ENCODE results near the gene ZBTB12.
"Not testable (repeated sequence)": the region's sequence is repeated elsewhere in the genome, so short reads cannot be mapped to it uniquely, and the experiment has no call there.

Gene ZBTB12

DNA sequence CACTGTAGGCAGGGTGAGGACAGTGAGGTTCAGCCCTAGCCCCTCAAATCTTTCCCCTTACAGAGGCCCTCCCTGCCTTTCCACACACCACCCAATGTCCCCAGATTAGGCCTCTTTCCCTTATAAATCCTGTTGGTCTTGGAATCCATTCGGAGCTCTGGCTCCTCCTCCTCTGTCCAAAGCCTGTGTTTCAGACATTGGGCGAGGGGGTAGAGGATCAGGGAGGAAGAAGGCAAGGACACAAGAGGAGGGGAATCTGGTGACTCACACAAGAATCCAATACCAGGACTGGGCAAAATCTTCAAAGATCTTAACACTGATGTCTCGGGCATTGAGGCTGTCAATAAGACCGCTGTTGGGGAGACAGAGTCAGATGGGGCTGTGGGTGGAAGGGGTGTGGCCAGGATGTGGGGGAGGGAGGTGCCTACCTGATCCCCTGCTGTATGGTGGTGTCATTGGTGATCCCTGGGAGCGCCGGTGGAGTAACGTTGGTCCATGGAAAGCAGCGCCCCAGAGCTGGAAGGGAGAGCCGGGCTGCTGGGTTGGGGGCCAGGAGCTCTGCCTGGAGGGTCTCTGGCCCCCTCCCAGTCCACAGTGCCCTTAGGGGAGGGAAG is 30.7 kb downstream of the ZBTB12 start:
- H3K36me3 ChIP-seq (ENCODE audit: control insufficient read depth, insufficient read depth, low read length) = no peaks in the 10 kb centered on the region
- H3K4me3 ChIP-seq (ENCODE audit: low read depth, low read length) = no peak overlapping the region
- peaks cover 7% of the 10 kb centered on the region for H3K4me1 ChIP-seq (ENCODE audit: control insufficient read depth, insufficient read depth, low read length)
- H3K9ac ChIP-seq (ENCODE audit: low read depth, low read length) = no peak overlapping the region
- H3K27me3 ChIP-seq (ENCODE audit: control insufficient read depth, insufficient read depth, low read length) = no peaks in the 10 kb centered on the region
- H3K9me3 ChIP-seq (ENCODE audit: control insufficient read depth, insufficient read depth, low read length) = no peaks in the 10 kb centered on the region
- no peak overlapping the region for H3K27ac ChIP-seq (ENCODE audit: low read depth, low read length)

DNA sequence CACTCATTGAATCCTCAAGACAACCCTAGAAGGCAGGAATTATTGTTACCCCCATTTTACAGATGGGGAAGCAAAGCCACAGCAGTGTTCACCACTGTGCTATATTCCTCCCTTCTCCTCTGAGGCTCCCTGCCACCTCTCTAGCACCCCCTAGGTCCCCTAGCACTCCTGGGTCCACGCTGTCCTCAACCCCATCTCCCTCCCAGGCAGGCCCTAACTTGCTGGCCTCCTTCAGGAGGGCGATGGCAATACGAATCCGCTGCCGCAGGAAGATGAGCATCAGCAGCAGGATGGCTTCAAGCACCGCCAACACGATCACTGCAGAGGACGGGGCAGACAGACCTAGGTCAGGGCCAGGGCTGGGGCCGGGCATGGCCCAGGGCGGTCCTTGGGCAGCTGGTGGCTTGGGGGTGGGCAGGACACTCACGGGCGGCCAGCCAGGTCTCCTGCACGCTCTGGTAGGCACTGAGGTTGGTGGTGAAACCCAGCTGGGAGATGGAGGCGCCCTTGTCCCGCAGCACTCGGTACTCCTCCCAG is 31.4 kb downstream of the ZBTB12 start:
- Histone ChIP-seq H3K9me3 (ENCODE audit: control insufficient read depth, insufficient read depth, low read length) (no peaks in the 10 kb centered on the region), H3K27me3 (ENCODE audit: control insufficient read depth, insufficient read depth, low read length) (no peaks in the 10 kb centered on the region), H3K4me3 (ENCODE audit: low read depth, low read length) (no peak overlapping the region), H3K27ac (ENCODE audit: low read depth, low read length) (no peak overlapping the region), H3K4me1 (ENCODE audit: control insufficient read depth, insufficient read depth, low read length) (peaks cover 7% of the 10 kb centered on the region), H3K9ac (ENCODE audit: low read depth, low read length) (no peak overlapping the region), H3K36me3 (ENCODE audit: control insufficient read depth, insufficient read depth, low read length) (no peaks in the 10 kb centered on the region)

DNA sequence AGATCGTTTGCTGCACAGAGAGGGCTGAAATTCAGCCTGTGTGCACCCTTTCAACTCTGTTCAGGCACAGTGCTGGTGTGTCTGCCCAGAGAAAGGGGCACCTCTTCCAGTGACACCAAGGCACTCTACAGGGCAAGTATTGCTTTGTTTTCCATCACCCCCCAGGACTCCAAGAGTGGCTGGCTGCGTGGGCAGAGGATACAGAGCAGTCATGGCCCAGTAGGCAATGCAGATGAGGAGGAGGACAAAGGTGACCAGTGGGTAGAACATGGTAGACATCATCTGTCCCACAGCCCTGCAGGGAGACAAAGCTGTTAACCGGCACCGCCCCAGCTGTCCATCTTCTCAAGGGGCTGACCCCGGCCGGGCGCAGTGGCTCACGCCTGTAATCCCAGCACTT is 32.5 kb downstream of the ZBTB12 start:
- no peak overlapping the region for H3K27ac ChIP-seq (ENCODE audit: low read depth, low read length)
- H3K9me3 ChIP-seq (ENCODE audit: control insufficient read depth, insufficient read depth, low read length) = no peaks in the 10 kb centered on the region
- H3K4me1 ChIP-seq (ENCODE audit: control insufficient read depth, insufficient read depth, low read length) = peaks cover 10% of the 10 kb centered on the region

DNA sequence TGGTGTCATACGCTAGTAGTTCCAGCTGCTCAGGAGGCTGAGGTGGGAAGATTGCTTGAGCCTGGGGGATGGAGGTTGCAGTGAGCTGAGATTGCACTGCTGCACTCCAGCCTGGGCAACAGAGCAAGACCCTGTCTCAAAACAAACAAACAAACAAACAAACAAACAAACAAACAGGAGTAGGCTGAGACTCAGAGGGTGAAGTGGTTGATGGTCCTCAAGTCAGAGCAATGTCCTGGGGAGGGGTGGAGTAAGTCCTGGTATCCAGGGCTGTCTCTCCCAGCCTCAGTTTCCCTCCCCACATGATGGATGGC is 33.3 kb downstream of the ZBTB12 start:
- H3K4me3 ChIP-seq (ENCODE audit: low read depth, low read length); H3K27ac ChIP-seq (ENCODE audit: low read depth, low read length); H3K36me3 ChIP-seq (ENCODE audit: control insufficient read depth, insufficient read depth, low read length); H3K9ac ChIP-seq (ENCODE audit: low read depth, low read length); H3K9me3 ChIP-seq (ENCODE audit: control insufficient read depth, insufficient read depth, low read length); H3K27me3 ChIP-seq (ENCODE audit: control insufficient read depth, insufficient read depth, low read length): not testable (repeated sequence)
- H3K4me1 ChIP-seq (ENCODE audit: control insufficient read depth, insufficient read depth, low read length) = peaks cover 12% of the 10 kb centered on the region

More for the DNA sequence above, 32.5 kb downstream of the ZBTB12 start:
- Histone ChIP-seq H3K36me3 (ENCODE audit: control insufficient read depth, insufficient read depth, low read length) (no peaks in the 10 kb centered on the region), H3K27me3 (ENCODE audit: control insufficient read depth, insufficient read depth, low read length) (no peaks in the 10 kb centered on the region), H3K4me3 (ENCODE audit: low read depth, low read length) (no peak overlapping the region), H3K9ac (ENCODE audit: low read depth, low read length) (no peak overlapping the region)

DNA sequence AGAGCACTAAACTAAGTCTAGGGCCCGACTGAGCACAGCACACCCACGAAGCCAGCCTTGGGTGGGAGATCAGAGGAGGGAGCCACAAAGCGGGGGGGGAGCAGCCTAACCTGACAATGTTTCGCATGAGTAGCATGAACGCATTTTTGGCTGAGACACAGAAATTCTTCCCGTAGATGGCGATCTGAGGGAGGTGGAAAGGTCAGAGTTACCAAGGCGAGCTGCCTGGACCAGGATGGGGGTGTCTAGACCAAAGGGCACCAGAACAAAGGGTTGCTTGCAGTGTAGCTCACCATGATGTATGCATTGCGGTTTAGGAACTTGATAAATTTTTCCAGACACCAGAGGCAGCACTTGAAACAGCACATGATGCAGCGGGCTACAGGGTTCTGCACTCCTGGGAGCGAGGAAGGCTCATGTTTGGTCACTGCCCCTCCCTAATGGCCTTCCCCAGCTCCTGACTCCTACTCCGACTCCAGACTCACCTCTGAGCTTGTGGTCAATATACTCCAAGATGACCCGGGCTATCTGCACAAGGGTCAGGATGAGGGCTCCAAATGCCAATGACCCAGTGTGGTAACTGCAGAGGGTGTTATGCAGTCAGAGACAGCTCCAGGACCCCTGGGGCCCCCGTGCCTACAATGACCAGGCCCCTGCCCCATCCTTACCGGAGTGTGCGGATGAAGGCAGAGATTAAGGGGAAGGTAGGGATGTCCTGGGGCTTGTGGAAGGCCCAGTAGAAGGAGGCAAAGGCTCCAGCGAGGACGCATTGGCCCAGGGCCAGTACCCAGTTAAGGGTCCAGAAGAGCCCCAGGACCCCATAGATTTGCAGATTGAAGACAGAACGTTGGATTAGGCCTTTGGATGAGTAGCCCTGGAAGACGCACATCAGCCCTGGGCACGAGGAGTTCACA is 36.4 kb downstream of the ZBTB12 start:
- Histone ChIP-seq H3K9ac (ENCODE audit: low read depth, low read length) (no peak overlapping the region), H3K27ac (ENCODE audit: low read depth, low read length) (no peak overlapping the region), H3K4me3 (ENCODE audit: low read depth, low read length) (no peak overlapping the region), H3K9me3 (ENCODE audit: control insufficient read depth, insufficient read depth, low read length) (no peaks in the 10 kb centered on the region), H3K4me1 (ENCODE audit: control insufficient read depth, insufficient read depth, low read length) (peaks cover 6% of the 10 kb centered on the region; the same call in 1 of the 2 replicates), H3K36me3 (ENCODE audit: control insufficient read depth, insufficient read depth, low read length) (peaks cover 6% of the 10 kb centered on the region; the same call in 1 of the 2 replicates), H3K27me3 (ENCODE audit: control insufficient read depth, insufficient read depth, low read length) (no peaks in the 10 kb centered on the region)

DNA sequence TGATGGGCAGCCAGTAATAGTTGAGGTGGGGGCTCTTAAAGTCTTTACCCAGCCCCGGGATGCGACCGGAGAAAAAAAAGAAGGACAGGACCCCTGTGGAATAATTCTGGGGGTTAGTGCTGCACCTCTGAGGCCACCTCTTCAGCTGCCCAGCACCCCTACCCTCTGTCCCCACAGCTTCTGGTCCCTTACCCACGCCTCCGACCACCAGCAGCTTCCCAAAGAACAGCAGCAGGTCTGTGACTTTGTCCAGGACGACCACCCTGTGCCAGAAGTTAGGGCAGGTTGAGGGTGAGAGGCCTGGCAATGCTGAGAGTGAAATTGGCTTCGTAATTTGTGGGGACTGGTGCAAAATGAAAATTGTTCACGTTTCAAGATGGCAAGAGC is 37.1 kb downstream of the ZBTB12 start:
- Histone ChIP-seq H3K9me3 (ENCODE audit: control insufficient read depth, insufficient read depth, low read length) (no peaks in the 10 kb centered on the region), H3K4me1 (ENCODE audit: control insufficient read depth, insufficient read depth, low read length) (peaks cover 6% of the 10 kb centered on the region; the same call in 1 of the 2 replicates), H3K9ac (ENCODE audit: low read depth, low read length) (no peak overlapping the region), H3K27ac (ENCODE audit: low read depth, low read length) (no peak overlapping the region), H3K36me3 (ENCODE audit: control insufficient read depth, insufficient read depth, low read length) (peaks cover 12% of the 10 kb centered on the region), H3K27me3 (ENCODE audit: control insufficient read depth, insufficient read depth, low read length) (no peaks in the 10 kb centered on the region), H3K4me3 (ENCODE audit: low read depth, low read length) (no peak overlapping the region)

DNA sequence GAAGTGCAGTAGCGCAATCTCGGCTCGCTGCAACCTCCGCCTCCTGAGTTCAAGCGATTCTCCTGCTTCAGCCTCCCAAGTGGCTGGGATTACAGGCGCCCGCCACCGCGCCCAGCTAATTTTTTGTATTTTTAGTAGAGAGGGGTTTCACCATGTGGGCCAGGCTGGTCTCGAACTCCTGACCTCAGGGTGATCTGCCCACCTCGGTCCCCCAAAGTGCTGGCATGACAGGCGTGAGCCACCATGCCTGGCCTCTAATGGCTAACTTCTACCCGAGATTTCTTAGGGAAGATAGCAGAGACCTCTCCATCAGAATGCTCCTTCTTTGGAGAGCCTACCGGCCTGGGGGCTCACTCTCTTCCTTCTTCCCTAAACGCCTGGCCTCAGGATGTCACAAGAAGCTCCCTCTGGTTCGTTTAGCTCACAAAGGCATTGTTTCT is 37.7 kb downstream of the ZBTB12 start:
- not testable (repeated sequence) for H3K4me1 ChIP-seq (ENCODE audit: control insufficient read depth, insufficient read depth, low read length); H3K27me3 ChIP-seq (ENCODE audit: control insufficient read depth, insufficient read depth, low read length); H3K9me3 ChIP-seq (ENCODE audit: control insufficient read depth, insufficient read depth, low read length)
- H3K36me3 ChIP-seq (ENCODE audit: control insufficient read depth, insufficient read depth, low read length) = peaks cover 19% of the 10 kb centered on the region
- peak overlapping the region; percentile 75 for H3K4me3 ChIP-seq (ENCODE audit: low read depth, low read length)
- H3K9ac ChIP-seq (ENCODE audit: low read depth, low read length) = peak overlapping the region; percentile 33; the same call in 1 of the 2 replicates
- peak overlapping the region; percentile 84 for H3K27ac ChIP-seq (ENCODE audit: low read depth, low read length)

DNA sequence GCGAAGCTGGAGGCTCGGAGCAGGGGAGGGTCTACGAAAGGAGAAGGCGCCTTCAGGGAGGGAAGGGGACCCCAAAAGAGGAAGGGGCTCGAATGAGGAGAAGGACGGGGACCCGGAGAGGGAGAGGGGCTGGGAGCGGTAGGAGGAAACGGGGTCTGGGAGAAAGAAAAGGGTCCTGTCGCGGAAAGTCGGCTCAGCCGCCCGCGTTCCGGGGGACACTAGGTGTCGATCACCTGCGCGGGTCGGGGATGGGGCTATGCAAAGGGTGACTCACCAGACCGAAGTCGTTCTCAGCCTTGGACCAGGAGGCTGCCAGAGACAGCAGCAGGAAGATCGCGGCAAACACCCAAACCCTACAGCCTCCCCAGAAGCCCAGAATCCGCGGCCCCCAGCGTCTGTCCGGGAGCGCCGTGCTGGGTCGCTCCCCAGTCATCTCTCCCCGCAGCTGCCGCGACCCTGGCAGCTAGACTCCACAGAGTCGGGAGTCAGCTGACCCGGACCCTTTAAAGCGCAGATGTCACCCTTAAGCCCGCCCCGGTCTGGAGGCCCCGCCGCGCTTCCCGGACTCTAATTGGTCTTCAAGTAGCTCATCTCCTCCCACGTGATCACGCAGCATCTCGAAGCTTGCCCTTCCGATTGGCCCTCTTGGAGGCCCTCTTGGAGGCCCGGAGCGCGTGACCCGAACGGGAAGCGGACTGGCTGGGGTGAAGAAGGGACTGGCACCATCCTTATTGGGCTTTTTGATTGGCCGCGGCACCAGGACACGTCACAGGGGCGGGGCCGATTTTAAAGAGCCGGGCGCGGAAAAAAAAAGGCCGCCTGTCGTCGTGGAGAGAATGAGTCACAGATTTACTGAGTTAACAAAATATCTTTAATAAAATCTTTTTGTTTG is 39.3 kb downstream of the ZBTB12 start, which contains the start of gene NEU1:
TSS of gene NEU1 (minus strand) at position 478 of the 892 bp plus-strand sequence. CDS start at position 433, 45 bp downstream.
- Histone ChIP-seq H3K9me3 (ENCODE audit: control insufficient read depth, insufficient read depth, low read length) (no peaks in the 10 kb centered on the region), H3K4me1 (ENCODE audit: control insufficient read depth, insufficient read depth, low read length) (peaks cover 6% of the 10 kb centered on the region; the same call in 1 of the 2 replicates), H3K4me3 (ENCODE audit: low read depth, low read length) (peak within 1 kb of the TSS; percentile 89), H3K36me3 (ENCODE audit: control insufficient read depth, insufficient read depth, low read length) (peaks cover 26% of the 10 kb centered on the region), H3K9ac (ENCODE audit: low read depth, low read length) (peak within 1 kb of the TSS; percentile 33), H3K27me3 (ENCODE audit: control insufficient read depth, insufficient read depth, low read length) (no peaks in the 10 kb centered on the region), H3K27ac (ENCODE audit: low read depth, low read length) (peak within 1 kb of the TSS; percentile 84)

DNA sequence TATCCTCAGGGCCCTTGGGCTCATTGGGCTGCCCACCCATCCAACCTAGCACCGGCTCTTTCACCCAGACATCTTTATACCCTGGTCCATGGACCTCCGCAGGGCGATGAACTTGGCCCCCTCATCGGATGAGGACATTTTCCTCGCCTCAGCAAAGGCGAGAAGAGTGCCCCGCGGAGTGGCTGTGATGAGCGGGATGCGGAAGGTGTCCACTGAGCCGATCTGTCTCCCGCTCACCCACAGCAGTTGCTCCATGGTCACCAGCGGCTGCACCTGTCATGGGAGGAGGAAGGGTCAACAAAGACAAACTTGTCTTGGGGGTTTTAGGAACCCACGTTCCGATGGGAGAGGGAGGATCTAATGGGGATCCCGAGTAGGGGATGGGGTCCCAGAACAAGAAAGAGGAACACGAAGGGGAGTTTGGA is 40.0 kb downstream of the ZBTB12 start:
- no peaks in the 10 kb centered on the region for H3K27me3 ChIP-seq (ENCODE audit: control insufficient read depth, insufficient read depth, low read length)
- H3K9ac ChIP-seq (ENCODE audit: low read depth, low read length) = 0 out of 2 replicates have a peak overlapping the region, but pooled peaks have one; percentile 14
- no peaks in the 10 kb centered on the region for H3K9me3 ChIP-seq (ENCODE audit: control insufficient read depth, insufficient read depth, low read length)
- peaks cover 6% of the 10 kb centered on the region; the same call in 1 of the 2 replicates for H3K4me1 ChIP-seq (ENCODE audit: control insufficient read depth, insufficient read depth, low read length)
- no peak overlapping the region for H3K27ac ChIP-seq (ENCODE audit: low read depth, low read length)
- H3K4me3 ChIP-seq (ENCODE audit: low read depth, low read length) = peak overlapping the region; percentile 89
- H3K36me3 ChIP-seq (ENCODE audit: control insufficient read depth, insufficient read depth, low read length) = peaks cover 26% of the 10 kb centered on the region

DNA sequence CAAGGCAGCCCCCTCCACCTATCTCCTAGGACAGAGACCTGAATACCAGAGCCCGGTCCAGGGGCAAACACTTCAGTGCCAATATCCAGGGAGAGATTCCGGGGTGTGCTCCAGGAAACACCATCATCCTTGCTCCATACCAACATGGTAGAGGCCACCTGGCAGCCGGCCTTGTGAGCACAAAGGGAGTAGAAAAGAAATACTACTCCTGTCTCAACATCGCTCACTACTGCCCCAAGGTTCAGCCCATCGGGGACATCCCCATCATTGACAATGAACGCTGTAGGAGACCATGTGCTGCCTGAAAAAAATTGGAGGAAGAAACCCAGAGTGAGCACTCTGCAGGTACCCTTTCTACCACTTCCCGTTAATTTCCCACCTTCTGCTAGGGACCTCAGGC is 40.7 kb downstream of the ZBTB12 start:
- Histone ChIP-seq H3K27me3 (ENCODE audit: control insufficient read depth, insufficient read depth, low read length) (no peaks in the 10 kb centered on the region), H3K9me3 (ENCODE audit: control insufficient read depth, insufficient read depth, low read length) (no peaks in the 10 kb centered on the region)

More for the DNA sequence above, 40.7 kb downstream of the ZBTB12 start:
- Histone ChIP-seq H3K4me3 (ENCODE audit: low read depth, low read length) (no peak overlapping the region), H3K4me1 (ENCODE audit: control insufficient read depth, insufficient read depth, low read length) (peaks cover 6% of the 10 kb centered on the region; the same call in 1 of the 2 replicates), H3K36me3 (ENCODE audit: control insufficient read depth, insufficient read depth, low read length) (peaks cover 26% of the 10 kb centered on the region), H3K27ac (ENCODE audit: low read depth, low read length) (no peak overlapping the region), H3K9ac (ENCODE audit: low read depth, low read length) (no peak overlapping the region)
